GM10847 (cell line): ENCODE results near the gene FOXN3.

ENCODE experiments used
- POLR2A ChIP-seq: IDR thresholded peaks from 2 replicates; pipeline ENCODE4 v1.6.1; 2011; ENCODE audit not compliant: insufficient read length; ENCODE audit errors: extremely low read depth

Gene FOXN3

GRCh38 chr14:89384023-89384422, 33.0 kb downstream of the FOXN3 start:
- no peak for TF ChIP-seq POLR2A

- TF ChIP-seq POLR2A = no peak
Measured at GRCh38 chr14:89382901-89383845, 33.9 kb downstream of the FOXN3 start.

GRCh38 chr14:89382487-89382886, 34.5 kb downstream of the FOXN3 start:
- no peak for TF ChIP-seq POLR2A

GRCh38 chr14:89379891-89380820, 36.9 kb downstream of the FOXN3 start:
- TF ChIP-seq POLR2A = no peak

- no peak for TF ChIP-seq POLR2A
Measured at GRCh38 chr14:89379006-89379405, 38.0 kb downstream of the FOXN3 start.

GRCh38 chr14:89378119-89378518, 38.9 kb downstream of the FOXN3 start:
- TF ChIP-seq POLR2A = no peak

GRCh38 chr14:89377544-89377943, 39.5 kb downstream of the FOXN3 start:
- TF ChIP-seq POLR2A = no peak

GRCh38 chr14:89374908-89375307, 42.1 kb downstream of the FOXN3 start:
- TF ChIP-seq POLR2A = no peak

- no peak for TF ChIP-seq POLR2A
Measured at GRCh38 chr14:89373185-89373584, 43.8 kb downstream of the FOXN3 start.

- no peak for TF ChIP-seq POLR2A
Measured at GRCh38 chr14:89372512-89372883, 44.5 kb downstream of the FOXN3 start.

GRCh38 chr14:89371585-89372511, 45.2 kb downstream of the FOXN3 start:
- TF ChIP-seq POLR2A = no peak

- TF ChIP-seq POLR2A = no peak
Measured at GRCh38 chr14:89370781-89371180, 46.3 kb downstream of the FOXN3 start.

GRCh38 chr14:89370381-89370780, 46.7 kb downstream of the FOXN3 start:
- no peak for TF ChIP-seq POLR2A

GRCh38 chr14:89369656-89370055, 47.4 kb downstream of the FOXN3 start:
- no peak for TF ChIP-seq POLR2A

- TF ChIP-seq POLR2A = no peak
Measured at GRCh38 chr14:89368490-89369477, 48.2 kb downstream of the FOXN3 start.
